Measurements from ENCODE around the gene COMTD1. TPM values are rescaled to one million over a fixed set of nuclear protein-coding genes. Genes with fewer than 3 reads are reported as not detected.
A peak's percentile ranks its signal among the peaks of the same experiment; 100 is the strongest.
"Not testable (repeated sequence)": the region's sequence is repeated elsewhere in the genome, so short reads cannot be mapped to it uniquely, and the experiment has no call there.

Gene COMTD1
- total RNA-seq, 3 donors from 2014 or later = 42.9 to 76.3 (median 72.3) TPM

DNA sequence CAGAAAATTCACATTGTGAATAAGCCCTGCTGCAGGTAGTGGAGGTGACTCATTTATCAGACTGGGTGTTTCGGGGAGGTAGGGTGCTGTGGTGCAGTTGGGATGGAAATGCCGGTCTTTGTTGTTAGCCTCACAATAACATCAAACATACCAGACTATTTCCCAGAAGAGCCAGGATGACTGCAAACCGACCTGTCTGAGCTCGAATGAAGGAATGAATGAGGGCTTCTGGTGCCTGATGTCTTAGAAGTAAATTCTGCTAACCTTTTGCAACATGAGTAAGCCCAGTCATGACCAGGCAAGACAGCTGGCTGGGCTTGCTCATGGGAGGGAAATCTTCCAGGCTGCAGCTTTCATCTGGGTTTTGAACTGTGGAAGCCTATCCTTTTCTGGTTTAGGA is 27.6 kb downstream of the COMTD1 start:
- ATAC-seq = no peak
- intact Hi-C loops (cut with DNase I, micrococcal nuclease) = no loop called here
- TF ChIP-seq, protein P1, sequence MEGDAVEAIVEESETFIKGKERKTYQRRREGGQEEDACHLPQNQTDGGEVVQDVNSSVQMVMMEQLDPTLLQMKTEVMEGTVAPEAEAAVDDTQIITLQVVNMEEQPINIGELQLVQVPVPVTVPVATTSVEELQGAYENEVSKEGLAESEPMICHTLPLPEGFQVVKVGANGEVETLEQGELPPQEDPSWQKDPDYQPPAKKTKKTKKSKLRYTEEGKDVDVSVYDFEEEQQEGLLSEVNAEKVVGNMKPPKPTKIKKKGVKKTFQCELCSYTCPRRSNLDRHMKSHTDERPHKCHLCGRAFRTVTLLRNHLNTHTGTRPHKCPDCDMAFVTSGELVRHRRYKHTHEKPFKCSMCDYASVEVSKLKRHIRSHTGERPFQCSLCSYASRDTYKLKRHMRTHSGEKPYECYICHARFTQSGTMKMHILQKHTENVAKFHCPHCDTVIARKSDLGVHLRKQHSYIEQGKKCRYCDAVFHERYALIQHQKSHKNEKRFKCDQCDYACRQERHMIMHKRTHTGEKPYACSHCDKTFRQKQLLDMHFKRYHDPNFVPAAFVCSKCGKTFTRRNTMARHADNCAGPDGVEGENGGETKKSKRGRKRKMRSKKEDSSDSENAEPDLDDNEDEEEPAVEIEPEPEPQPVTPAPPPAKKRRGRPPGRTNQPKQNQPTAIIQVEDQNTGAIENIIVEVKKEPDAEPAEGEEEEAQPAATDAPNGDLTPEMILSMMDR (IDR thresholded peaks at IDR 0.05) = no peak
- H3K36me3 ChIP-seq (ENCODE audit: low read depth) = no peaks in the 10 kb centered on the region
- peaks cover 17% of the 10 kb centered on the region for H3K4me1 ChIP-seq (ENCODE audit: low read depth)
- no peak for DNase-seq
- H3K9me3 ChIP-seq = no peaks in the 10 kb centered on the region
- no peak overlapping the region for H3K4me3 ChIP-seq

- H3K4me1 ChIP-seq (ENCODE audit: low read depth) = peaks cover 13% of the 10 kb centered on the region
- ATAC-seq = no peak
- DNase-seq = no peak
- H3K9me3 ChIP-seq = no peaks in the 10 kb centered on the region
- TF ChIP-seq, protein P1 (IDR thresholded peaks at IDR 0.05) = no peak
- intact Hi-C loops (cut with DNase I, micrococcal nuclease) = no loop called here
- H3K36me3 ChIP-seq (ENCODE audit: low read depth) = no peaks in the 10 kb centered on the region
- H3K4me3 ChIP-seq = no peak overlapping the region
These were observed 28.0 kb downstream of the COMTD1 start for GRCh38 chr10:75207857-75208144.

GRCh38 chr10:75207079-75207856 is 28.5 kb downstream of the COMTD1 start:
- no peak for ATAC-seq
- DNase-seq = no peak
- TF ChIP-seq, protein P1 (IDR thresholded peaks at IDR 0.05) = no peak
- no peaks in the 10 kb centered on the region for H3K36me3 ChIP-seq (ENCODE audit: low read depth)
- H3K4me3 ChIP-seq = no peak overlapping the region
- intact Hi-C loops (cut with DNase I, micrococcal nuclease) = no loop called here
- peaks cover 7% of the 10 kb centered on the region for H3K4me1 ChIP-seq (ENCODE audit: low read depth)
- H3K9me3 ChIP-seq = no peaks in the 10 kb centered on the region

GRCh38 chr10:75206638-75207037 is 29.1 kb downstream of the COMTD1 start:
- DNase-seq; H3K36me3 ChIP-seq (ENCODE audit: low read depth); H3K9me3 ChIP-seq; ATAC-seq; intact Hi-C loops (cut with DNase I, micrococcal nuclease); H3K4me1 ChIP-seq (ENCODE audit: low read depth); H3K4me3 ChIP-seq: not testable (repeated sequence)

DNA sequence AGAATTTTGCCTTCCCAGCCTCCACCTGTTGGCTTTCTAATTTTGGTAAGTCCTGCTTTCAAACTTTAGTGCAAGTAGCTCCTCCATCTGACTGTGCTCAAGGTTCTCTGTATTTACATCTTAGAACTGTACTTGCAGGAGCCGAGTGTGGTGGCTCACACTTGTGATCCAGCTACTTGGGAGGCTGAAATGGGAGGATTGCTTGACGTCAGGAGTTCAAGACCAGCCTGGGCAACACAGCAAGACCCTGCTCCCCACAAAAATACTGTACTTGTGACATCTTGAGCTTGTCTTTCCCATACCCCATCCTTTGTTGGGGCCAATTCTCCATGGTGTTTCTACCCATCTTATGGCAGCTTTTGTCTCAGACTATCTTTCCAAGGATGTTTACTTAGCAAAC is 29.8 kb downstream of the COMTD1 start:
- ATAC-seq = no peak
- DNase-seq = no peak
- no peaks in the 10 kb centered on the region for H3K36me3 ChIP-seq (ENCODE audit: low read depth)
- intact Hi-C loops (cut with DNase I, micrococcal nuclease) = no loop called here
- TF ChIP-seq, protein P1 (IDR thresholded peaks at IDR 0.05) = no peak
- no peaks in the 10 kb centered on the region for H3K9me3 ChIP-seq
- no peaks in the 10 kb centered on the region for H3K4me1 ChIP-seq (ENCODE audit: low read depth)
- H3K4me3 ChIP-seq = no peak overlapping the region

GRCh38 chr10:75203724-75204123 is 32.0 kb downstream of the COMTD1 start:
- H3K4me1 ChIP-seq (ENCODE audit: low read depth) = no peaks in the 10 kb centered on the region
- intact Hi-C loops (cut with DNase I, micrococcal nuclease) = no loop called here
- H3K4me3 ChIP-seq = no peak overlapping the region
- H3K36me3 ChIP-seq (ENCODE audit: low read depth) = no peaks in the 10 kb centered on the region
- TF ChIP-seq, protein P1 (IDR thresholded peaks at IDR 0.05) = no peak
- no peaks in the 10 kb centered on the region for H3K9me3 ChIP-seq
- ATAC-seq = no peak
- DNase-seq = no peak

- H3K9me3 ChIP-seq; H3K36me3 ChIP-seq (ENCODE audit: low read depth); H3K4me3 ChIP-seq; H3K4me1 ChIP-seq (ENCODE audit: low read depth); intact Hi-C loops (cut with DNase I, micrococcal nuclease); DNase-seq: not testable (repeated sequence)
- peak; percentile 1 for ATAC-seq
These were observed 32.6 kb downstream of the COMTD1 start for GRCh38 chr10:75203046-75203620.
